NCI-H2029 treated with DMSO at 0.1 percent for 48 hours (cell line): ENCODE results near the gene KRT2.
A peak's percentile ranks its signal among the peaks of the same experiment; 100 is the strongest.

ENCODE experiments used
- DNase-seq: peaks from one replicate; lab custom pipeline; 2025; lab: John Stamatoyannopoulos, UW

Gene KRT2

GRCh38 chr12:52637299-52637698, 14.7 kb downstream of the KRT2 start:
- DNase-seq: no peak

GRCh38 chr12:52636592-52637258, 15.3 kb downstream of the KRT2 start:
- no peak for DNase-seq

GRCh38 chr12:52636189-52636588, 15.8 kb downstream of the KRT2 start:
- no peak for DNase-seq

- peak; percentile 93 for DNase-seq
These were observed 17.6 kb downstream of the KRT2 start for GRCh38 chr12:52634266-52635056.

DNA sequence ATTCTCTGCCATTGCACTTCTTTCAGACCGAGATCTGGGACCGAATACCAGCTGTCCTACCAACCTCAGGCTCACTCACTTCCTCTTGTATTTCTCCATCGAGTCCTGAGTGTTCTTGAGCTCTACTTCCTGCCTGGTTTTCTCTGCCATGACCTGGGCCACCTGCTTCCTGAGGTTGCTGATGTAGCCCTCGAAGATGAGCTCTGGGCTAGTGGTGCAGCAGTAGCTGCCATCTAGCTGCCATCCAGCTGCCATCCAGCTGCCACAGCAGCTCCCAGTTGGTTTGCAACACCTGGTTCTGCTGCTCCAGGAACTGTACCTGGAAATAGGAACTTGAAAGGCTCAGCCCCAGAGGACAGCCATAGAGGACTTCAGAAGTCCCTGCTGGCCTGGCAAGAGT, 18.6 kb downstream of the KRT2 start:
- peak; percentile 15 for DNase-seq

DNA sequence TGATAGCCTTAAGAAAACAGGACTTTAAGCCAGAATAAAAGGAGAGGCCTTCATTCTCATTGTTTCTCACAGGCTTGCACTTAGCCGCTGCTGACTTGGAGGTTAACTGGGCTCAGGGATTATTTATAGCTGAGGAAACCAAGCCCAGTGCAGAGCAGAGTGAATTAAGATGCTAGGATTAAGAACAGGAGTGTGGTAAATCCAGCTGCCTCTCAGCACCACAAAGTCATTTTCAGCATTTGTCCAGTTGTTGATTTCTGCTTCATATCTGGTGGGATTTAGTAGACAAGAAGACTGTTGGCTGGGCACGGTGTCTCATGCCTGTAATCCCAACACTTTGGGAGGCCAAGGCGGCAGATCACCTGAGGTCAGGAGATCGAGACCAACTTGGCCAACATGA, 19.4 kb downstream of the KRT2 start:
- DNase-seq: no peak

DNA sequence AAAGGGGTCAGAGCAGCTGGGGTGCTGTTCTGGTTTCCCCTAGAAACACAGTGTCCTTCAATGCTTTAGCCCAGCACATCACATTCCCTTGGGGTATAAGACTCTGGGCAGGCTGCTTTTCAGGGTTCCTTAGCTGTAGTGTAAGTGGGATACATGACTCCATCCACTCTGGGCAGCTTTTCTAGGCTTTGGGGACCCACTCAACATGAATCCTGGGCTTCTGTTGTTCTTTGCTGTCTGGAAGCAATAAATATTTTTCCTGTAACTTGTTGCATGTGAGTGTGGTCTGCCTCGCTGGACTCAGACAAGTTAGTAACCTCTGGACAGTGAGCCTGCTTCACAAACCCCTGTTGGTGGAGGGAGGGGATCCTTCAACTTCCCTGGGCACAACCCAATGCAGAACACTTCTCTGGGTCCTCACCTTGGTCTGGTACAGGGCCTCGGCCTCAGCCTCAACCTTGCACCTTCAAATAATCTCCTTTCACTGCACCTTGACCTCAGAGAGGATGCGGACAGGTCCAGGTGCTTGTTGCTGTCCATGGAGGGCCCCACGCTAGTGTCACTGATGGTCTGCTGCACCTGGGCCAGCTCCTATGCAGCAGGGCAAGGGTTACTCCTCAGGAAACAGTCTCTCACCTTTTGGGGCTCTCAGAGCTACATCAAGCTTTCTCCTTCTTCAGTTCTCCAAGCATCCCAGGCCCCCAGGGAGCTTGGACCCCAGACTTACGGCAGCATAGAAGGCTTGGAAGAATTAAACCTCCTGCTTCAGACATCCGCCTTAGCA, 20.1 kb downstream of the KRT2 start:
- DNase-seq: no peak

DNA sequence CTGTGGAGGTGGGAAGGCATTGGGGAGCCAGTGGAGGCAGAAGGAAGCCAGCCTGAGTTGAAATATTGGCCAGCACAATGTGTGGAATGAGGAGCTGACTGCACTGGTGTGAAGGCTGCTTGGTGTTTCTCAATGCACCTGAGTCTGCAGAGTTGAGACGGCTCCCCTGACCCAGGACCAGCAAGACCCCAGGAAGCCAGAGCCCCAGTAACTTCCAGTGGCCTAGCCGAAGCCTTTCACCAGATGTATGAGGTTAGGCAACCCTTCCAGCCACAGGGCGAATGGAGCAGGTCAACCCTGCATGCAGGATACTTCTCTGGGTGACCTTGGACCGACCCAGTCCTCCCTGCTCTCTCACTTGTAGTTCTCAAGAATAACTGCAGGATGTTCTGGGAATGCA, 20.7 kb downstream of the KRT2 start:
- DNase-seq: no peak

GRCh38 chr12:52630599-52631200, 21.3 kb downstream of the KRT2 start:
- no peak for DNase-seq

GRCh38 chr12:52630008-52630500, 22.0 kb downstream of the KRT2 start:
- DNase-seq: no peak

GRCh38 chr12:52629281-52630007, 22.6 kb downstream of the KRT2 start:
- no peak for DNase-seq

DNA sequence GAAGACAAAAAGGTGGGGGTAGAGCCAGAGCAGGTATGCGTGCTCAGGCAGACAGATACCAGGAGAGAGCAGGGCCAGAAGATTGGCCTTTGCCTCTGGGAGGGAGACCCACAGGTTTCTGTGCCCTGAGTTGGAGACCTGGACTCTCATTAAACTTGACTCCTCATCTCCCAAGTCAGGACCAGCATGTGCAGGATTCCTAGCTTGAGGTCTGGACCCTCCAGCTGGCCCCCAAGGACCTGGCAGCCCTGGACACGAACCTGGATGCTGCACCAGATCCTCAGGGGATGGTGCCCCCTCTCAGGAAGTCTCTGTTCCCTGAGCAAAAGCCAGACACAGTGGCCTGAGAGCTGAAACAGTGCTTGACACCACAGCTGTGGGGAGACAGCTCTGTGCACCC, 23.2 kb downstream of the KRT2 start:
- DNase-seq: no peak

DNA sequence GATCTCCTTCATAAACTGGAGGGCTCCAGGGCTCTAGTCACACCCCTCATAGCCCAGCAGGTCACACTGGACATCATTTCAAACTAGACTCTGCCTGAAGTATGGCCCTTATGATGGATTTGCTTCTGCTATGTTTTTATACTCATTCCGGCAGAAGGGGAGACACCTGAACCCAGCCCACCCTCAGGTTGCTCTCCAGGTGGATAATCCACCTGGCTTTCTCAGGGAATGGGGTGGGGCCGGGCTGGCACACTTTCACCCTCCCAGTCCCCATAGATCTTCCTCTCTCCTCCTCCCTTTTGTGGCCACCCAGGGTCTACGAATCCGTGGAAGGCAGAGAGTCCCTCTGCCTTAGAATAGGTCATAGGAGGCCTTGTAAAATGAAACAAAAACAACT, 23.9 kb downstream of the KRT2 start:
- no peak for DNase-seq

DNA sequence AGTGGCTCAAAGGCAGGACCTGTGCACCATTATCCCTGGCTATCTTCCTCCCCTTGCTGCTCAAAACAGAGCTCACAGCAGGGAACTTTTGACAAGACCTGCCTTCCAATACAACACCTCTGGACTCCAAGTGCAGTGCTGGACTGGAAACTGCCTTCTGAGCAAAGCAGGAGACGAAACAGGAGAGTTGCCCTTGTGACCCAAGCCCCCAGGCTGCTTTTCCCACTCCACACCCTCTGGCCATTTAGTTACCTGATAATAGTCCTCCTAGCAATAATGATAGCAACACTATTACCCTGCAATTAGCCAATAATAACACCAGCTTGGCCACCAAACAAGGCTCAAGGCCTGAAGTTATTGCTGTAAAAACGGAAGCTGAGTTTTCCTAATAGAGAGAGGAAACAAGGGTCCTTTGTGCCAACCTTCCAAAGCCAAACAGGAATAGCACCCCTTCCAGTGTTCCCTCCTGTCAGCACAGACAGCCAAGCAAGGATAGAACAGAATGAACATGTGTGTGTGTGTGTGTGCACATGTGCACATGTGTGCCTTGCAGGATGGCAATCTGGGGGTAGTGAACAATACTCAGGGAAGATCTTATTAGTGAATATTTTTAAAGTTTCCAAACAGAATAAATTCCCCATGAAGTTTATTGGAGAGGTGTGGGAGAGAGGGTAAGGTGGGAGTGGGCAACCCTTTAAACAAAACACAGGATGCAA, 24.5 kb downstream of the KRT2 start:
- DNase-seq: no peak

GRCh38 chr12:52622349-52622748, 29.7 kb downstream of the KRT2 start:
- DNase-seq: no peak

GRCh38 chr12:52618866-52619265, 33.1 kb downstream of the KRT2 start:
- no peak for DNase-seq

DNA sequence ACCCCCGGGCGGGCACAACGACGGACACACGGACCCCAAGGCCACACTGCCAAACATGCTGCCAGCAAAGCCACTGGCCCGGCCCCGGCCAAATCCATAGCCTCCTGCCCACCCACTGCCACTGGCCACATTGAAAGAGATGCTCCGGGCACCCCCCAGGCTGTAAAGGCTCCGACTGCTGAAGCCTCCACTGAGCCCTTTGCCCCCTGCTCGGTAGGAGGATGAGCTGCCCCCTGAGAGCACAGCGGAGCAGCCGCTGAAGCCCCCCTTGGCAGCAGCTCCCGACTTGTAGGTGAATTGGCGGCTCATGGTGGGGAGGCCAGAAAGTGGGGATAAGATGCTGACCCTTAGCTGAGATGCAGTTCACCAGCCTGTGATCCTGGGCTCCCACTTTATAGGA, 33.8 kb downstream of the KRT2 start, which contains the start of gene KRT73:
TSS of gene KRT73 (minus strand) at position 344 of the 400 bp plus-strand sequence. CDS start at position 309, 35 bp downstream.
- DNase-seq: no peak

GRCh38 chr12:52617403-52617785, 34.6 kb downstream of the KRT2 start:
- DNase-seq: no peak

DNA sequence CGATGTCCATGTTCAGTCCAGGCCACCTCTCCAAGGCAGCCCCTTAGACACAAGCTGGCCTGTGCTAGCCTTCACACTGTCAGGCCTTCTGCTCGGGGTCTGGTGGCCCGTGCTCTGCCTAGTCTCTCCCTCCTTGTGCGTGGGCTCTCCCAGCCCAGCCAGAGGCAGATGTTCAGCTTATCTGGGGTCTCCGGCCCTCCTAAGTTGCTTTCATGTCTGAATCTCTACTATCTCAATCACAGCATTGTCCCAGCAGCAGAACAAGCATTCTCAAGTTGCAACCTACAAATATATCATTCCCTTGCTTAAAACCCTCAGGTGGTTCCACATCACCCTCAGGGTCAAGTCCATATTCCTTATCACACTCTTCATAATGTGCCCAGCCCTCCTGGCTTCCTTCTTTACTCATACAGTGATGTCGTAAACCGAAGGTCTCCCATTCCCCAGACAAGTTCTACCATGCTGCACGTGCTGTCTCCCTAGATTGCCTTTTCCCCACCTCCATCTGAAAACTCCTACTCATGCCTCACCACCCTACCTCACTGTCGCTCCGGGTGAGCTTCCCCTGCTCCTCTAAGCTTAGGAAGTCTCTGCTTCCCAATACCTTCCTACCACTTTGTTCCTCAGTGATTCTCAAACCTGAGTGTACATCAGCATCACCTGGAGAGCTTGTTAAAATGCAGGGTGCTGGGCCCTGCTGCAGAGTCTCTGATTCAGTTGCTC, 35.2 kb downstream of the KRT2 start:
- DNase-seq: no peak

DNA sequence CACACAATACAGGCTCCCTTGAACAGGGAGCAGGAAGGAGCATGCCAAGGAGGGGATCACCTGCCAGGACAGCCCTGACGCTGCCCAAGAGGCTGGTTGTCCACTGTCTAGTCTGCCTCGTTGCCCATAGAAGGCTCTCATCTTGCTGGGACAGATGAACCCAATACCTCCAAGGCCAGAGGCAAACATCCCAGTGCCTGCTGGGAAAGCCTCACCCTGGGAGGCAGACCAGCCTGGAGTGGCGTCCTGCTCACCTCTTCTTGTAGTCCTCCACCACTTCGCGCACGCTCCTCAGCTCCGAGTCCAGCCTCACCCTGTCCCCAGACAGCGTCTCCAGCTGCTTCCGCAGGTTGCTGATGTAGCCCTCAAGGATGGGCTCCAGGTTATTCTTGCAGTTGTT, 36.1 kb downstream of the KRT2 start:
- no peak for DNase-seq
